A549 (cell line): ENCODE results near the gene TTLL11. TPM values are rescaled to one million over a fixed set of nuclear protein-coding genes. Genes with fewer than 3 reads are reported as not detected.

Source experiments
- ATAC-seq, 2 experiments: fragments of 200-7000 bp in 1 of 2; fragments of >200 bp in 1 of 2; cut with Nextera tagmentation in 1 of 2; cut with Tn5 transposase in 1 of 2; 3 replicates each; pipeline versions ENCODE4 v1.8.0 to v1.9.1; 2018 to 2020; ENCODE audit warnings: mild to moderate bottlenecking in 1 of 2, moderate library complexity in 1 of 2
- CTCF ChIA-PET: fragments of 300-600 bp; sonication (Branson Sonifier 250); formaldehyde crosslinking; extraction: SDS; loops from one replicate; lab custom pipeline; 2021; ENCODE audit warnings: antibody characterized with exemption, inconsistent platforms; lab: Yijun Ruan, JAX
- POLR2A ChIA-PET: fragments of 350-600 bp; formaldehyde crosslinking; extraction: SDS; loops from one replicate; lab custom pipeline; 2021; ENCODE audit warnings: antibody characterized with exemption, inconsistent platforms; lab: Yijun Ruan, JAX
- DNase-seq, 2 experiments: peaks; one replicate each; pipeline versions ENCODE4 v3.0.0 to v3.0.0-alpha.2; 2011 to 2016; ENCODE audit warnings: low read depth in 1 of 2, low spot score in 1 of 2
- FAIRE-seq: peaks from 2 replicates; lab custom pipeline; 2011; peaks lifted over from hg19 to GRCh38; lab: Jason Lieb, UNC
- H3K27ac ChIP-seq, 2 experiments: fragments of >200 bp; sonication (Bioruptor Twin); formaldehyde crosslinking; 3 replicates each; pipeline ENCODE4 v1.5.1; 2016 to 2017
- H3K4me1 ChIP-seq: fragments of >200 bp; sonication (Bioruptor Twin); formaldehyde crosslinking; 3 replicates; pipeline ENCODE4 v1.6.1; 2016
- H3K4me2 ChIP-seq: fragments of >200 bp; sonication (Bioruptor Twin); formaldehyde crosslinking; 3 replicates; pipeline ENCODE4 v1.6.1; 2016
- H3K4me3 ChIP-seq: fragments of >200 bp; sonication (Bioruptor Twin); formaldehyde crosslinking; 3 replicates; pipeline ENCODE4 v1.5.1; 2016
- H3K9me3 ChIP-seq: fragments of >200 bp; sonication (Bioruptor Twin); formaldehyde crosslinking; 3 replicates; pipeline ENCODE4 v1.6.1; 2016
- BHLHE40 ChIP-seq: IDR thresholded peaks from 2 replicates; pipeline ENCODE4 v1.6.1; 2012; ENCODE audit warnings: low read depth, low read length, inconsistent platforms
- CBX2 ChIP-seq: fragments of 200-600 bp; sonication (generic); IDR thresholded peaks from 2 replicates; pipeline ENCODE4 v1.6.1; 2016; ENCODE audit warnings: low read depth, mild to moderate bottlenecking, borderline replicate concordance
- CEBPB ChIP-seq, 2 experiments: fragments of >200 bp in 1 of 2; sonication (Bioruptor Twin) in 1 of 2; formaldehyde crosslinking in 1 of 2; IDR thresholded peaks; 2 replicates each; pipeline ENCODE4 v1.6.1; 2012 to 2016
- CHD4 ChIP-seq: fragments of 200-600 bp; sonication (generic); IDR thresholded peaks from 2 replicates; pipeline ENCODE4 v1.6.1; 2016; ENCODE audit warnings: antibody characterized with exemption, mild to moderate bottlenecking, borderline replicate concordance
- E2F6 ChIP-seq: IDR thresholded peaks from 2 replicates; pipeline ENCODE4 v1.6.1; 2012; ENCODE audit warnings: low read depth, borderline replicate concordance
- EHMT2 ChIP-seq: fragments of 200-600 bp; sonication (generic); IDR thresholded peaks from 2 replicates; pipeline ENCODE4 v1.6.1; 2016; ENCODE audit warnings: antibody characterized with exemption, low read depth, mild to moderate bottlenecking, moderate library complexity
- FOSB ChIP-seq: fragments of 250-450 bp; sonication (Bioruptor Pico); IDR thresholded peaks from 2 replicates; pipeline ENCODE4 v1.5.0; 2020; ENCODE audit warnings: mild to moderate bottlenecking, moderate library complexity
- FOSL2 ChIP-seq, 2 experiments: fragments of 450-650 bp in 1 of 2; fragments of >200 bp in 1 of 2; sonication (Bioruptor Twin) in 1 of 2; formaldehyde crosslinking; IDR thresholded peaks; 2 replicates each; pipeline versions ENCODE4 v1.5.0 to v1.6.1; 2016 to 2020; ENCODE audit warnings: mild to moderate bottlenecking in 1 of 2, moderate library complexity in 1 of 2
- HDAC2 ChIP-seq: fragments of 200-600 bp; sonication (generic); IDR thresholded peaks from 2 replicates; pipeline ENCODE4 v1.6.1; 2016
- HEYL ChIP-seq: fragments of 250-450 bp; sonication (Bioruptor Pico); IDR thresholded peaks from 2 replicates; pipeline ENCODE4 v1.8.0; 2021; ENCODE audit warnings: mild to moderate bottlenecking, moderate library complexity
- HOXB5 ChIP-seq: fragments of 250-450 bp; sonication (Bioruptor Pico); IDR thresholded peaks from 2 replicates; pipeline ENCODE4 v1.5.0; 2020; ENCODE audit warnings: mild to moderate bottlenecking, moderate library complexity
- JUNB ChIP-seq: fragments of >200 bp; sonication (Bioruptor Twin); formaldehyde crosslinking; IDR thresholded peaks from 2 replicates; pipeline ENCODE4 v1.6.1; 2016
- MYC ChIP-seq: IDR thresholded peaks from 2 replicates; pipeline ENCODE4 v1.6.1; 2012; ENCODE audit warnings: mild to moderate bottlenecking, inconsistent platforms, low read length, improper control_type of control experiment, borderline replicate concordance
- NFE2L2 ChIP-seq: fragments of 150-350 bp; conservative IDR thresholded peaks from 2 replicates; pipeline ENCODE4 v1.6.1; 2014; ENCODE audit warnings: low read length
- PHF8 ChIP-seq: fragments of 200-600 bp; sonication (generic); IDR thresholded peaks from 2 replicates; pipeline ENCODE4 v1.6.1; 2016; ENCODE audit warnings: low read depth, mild to moderate bottlenecking, antibody characterized with exemption, moderate library complexity, borderline replicate concordance
- POLR2A ChIP-seq: IDR thresholded peaks from 2 replicates; pipeline ENCODE4 v1.6.1; 2012; ENCODE audit warnings: mild to moderate bottlenecking, low read length
- POLR2AphosphoS2 ChIP-seq: conservative IDR thresholded peaks from 2 replicates; pipeline ENCODE4 v1.6.1; 2012; ENCODE audit warnings: low read length, improper control_type of control experiment, inconsistent platforms
- RCOR1 ChIP-seq: fragments of 150-350 bp; IDR thresholded peaks from 2 replicates; pipeline ENCODE4 v1.6.1; 2014; ENCODE audit warnings: antibody characterized with exemption, low read length, low read depth
- RFX5 ChIP-seq: fragments of 450-650 bp; IDR thresholded peaks from 2 replicates; pipeline ENCODE4 v1.7.1; 2014; ENCODE audit warnings: antibody characterized with exemption, mild to moderate bottlenecking, moderate library complexity
- RNF2 ChIP-seq: fragments of 200-600 bp; sonication (generic); IDR thresholded peaks from 2 replicates; pipeline ENCODE4 v1.6.1; 2016; ENCODE audit warnings: low read depth, mild to moderate bottlenecking, antibody characterized with exemption, moderate library complexity, borderline replicate concordance
- SMC3 ChIP-seq: fragments of >200 bp; sonication (Bioruptor Twin); formaldehyde crosslinking; IDR thresholded peaks from 3 replicates; pipeline ENCODE4 v1.6.1; 2018; ENCODE audit warnings: inconsistent platforms
- TP53 ChIP-seq: fragments of 250-450 bp; sonication (Bioruptor Pico); IDR thresholded peaks from 2 replicates; pipeline ENCODE4 v1.5.0; 2021; ENCODE audit warnings: mild to moderate bottlenecking, moderate library complexity
- ZNF302 ChIP-seq: fragments of 250-450 bp; sonication (Bioruptor Pico); IDR thresholded peaks from 2 replicates; pipeline ENCODE4 v1.9.0; 2021; ENCODE audit warnings: inconsistent platforms, mild to moderate bottlenecking, moderate library complexity
- ZSCAN20 ChIP-seq: fragments of 250-450 bp; sonication (Bioruptor Pico); IDR thresholded peaks from 2 replicates; pipeline ENCODE4 v1.8.0; 2022; ENCODE audit warnings: mild to moderate bottlenecking, moderate library complexity
- WGBS: methylation state at CpG from one replicate; pipeline ENCODE4 v1.1.6; 2017; ENCODE audit errors: missing lambda C conversion rate; 5-methylcytosine and 5-hydroxymethylcytosine counted together
- polyA plus RNA-seq, 4 experiments: library from polyadenylated mRNA; depleted of rRNA in 3 of 4; stranded (reverse); fragments of >200 nt; fragmentation: RNase III in 1 of 4; extraction: RNeasy Plus Mini Kit Qiagen cat#74134 plus additional on column Dnase treatment in 1 of 4; gene quantifications; 2 replicates in 3 of 4; 3 replicates in 1 of 4; pipeline ENCODE4 v1.2.3, GENCODE V29; 2011 to 2017
- TF ChIP-seq, protein P1 (sequence below): fragments of >200 bp; sonication (Bioruptor Twin); formaldehyde crosslinking; IDR thresholded peaks from 3 replicates; pipeline ENCODE4 v1.5.1; 2016

Gene TTLL11
- polyA plus RNA-seq, 2 of the 4 experiments (the other 2 are of a cell fraction), result 1.8 to 2.6 TPM

DNA sequence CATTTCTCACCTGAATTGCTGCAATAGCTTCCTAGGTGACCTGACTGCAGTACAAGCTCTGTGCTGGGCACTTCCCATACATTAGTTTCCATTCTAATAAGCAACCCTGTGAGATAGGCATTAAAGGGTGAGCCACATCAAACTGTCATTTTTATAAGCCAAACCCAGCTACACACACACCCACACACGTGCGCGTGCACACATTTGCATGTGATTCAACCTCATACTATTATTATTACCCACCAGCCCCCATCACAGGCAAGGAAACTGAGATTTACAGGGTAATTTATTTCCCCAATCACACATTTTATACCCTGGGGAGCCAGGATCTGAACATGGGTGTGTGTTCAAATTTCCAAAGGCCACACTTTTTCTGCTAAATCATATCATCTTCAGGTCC is 93.6 kb downstream of the TTLL11 start:
- CTCF ChIA-PET, result interaction anchor here (1.0 to 5.5 kb wide), 8 partner anchors 11 to 454 kb away, joined by 3 to 34 read pairs (median 4); no protein-coding TSS in a partner anchor
- ATAC-seq (no peak), DNase-seq (no peak), FAIRE-seq (no peak)
- POLR2A ChIA-PET, result no interaction called here
- 94% methylated on average over 3 of the region's 3 CpGs for WGBS
- no peak overlapping the region for H3K27ac ChIP-seq
- peaks cover 17% of the 10 kb centered on the region for H3K4me1 ChIP-seq
- no peak overlapping the region for H3K4me2 ChIP-seq
- H3K4me3 ChIP-seq, result no peak overlapping the region
- TF ChIP-seq RNF2 (no peak), MYC (no peak), FOSL2 (IDR thresholded peaks at IDR 0.05) (no peak), FOSL2 (CRISPR knock-in tag; IDR thresholded peaks at IDR 0.05) (no peak), CHD4 (no peak), ZSCAN20 (no peak), JUNB (no peak), BHLHE40 (no peak), EHMT2 (no peak), HDAC2 (no peak), ZNF302 (CRISPR knock-in tag) (no peak), RFX5 (no peak)
- TF ChIP-seq, protein P1, sequence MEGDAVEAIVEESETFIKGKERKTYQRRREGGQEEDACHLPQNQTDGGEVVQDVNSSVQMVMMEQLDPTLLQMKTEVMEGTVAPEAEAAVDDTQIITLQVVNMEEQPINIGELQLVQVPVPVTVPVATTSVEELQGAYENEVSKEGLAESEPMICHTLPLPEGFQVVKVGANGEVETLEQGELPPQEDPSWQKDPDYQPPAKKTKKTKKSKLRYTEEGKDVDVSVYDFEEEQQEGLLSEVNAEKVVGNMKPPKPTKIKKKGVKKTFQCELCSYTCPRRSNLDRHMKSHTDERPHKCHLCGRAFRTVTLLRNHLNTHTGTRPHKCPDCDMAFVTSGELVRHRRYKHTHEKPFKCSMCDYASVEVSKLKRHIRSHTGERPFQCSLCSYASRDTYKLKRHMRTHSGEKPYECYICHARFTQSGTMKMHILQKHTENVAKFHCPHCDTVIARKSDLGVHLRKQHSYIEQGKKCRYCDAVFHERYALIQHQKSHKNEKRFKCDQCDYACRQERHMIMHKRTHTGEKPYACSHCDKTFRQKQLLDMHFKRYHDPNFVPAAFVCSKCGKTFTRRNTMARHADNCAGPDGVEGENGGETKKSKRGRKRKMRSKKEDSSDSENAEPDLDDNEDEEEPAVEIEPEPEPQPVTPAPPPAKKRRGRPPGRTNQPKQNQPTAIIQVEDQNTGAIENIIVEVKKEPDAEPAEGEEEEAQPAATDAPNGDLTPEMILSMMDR, result no peak
- no peaks in the 10 kb centered on the region for H3K9me3 ChIP-seq

- WGBS, result 77% methylated on average over 7 of the region's 7 CpGs
- Histone ChIP-seq H3K4me2 (no peak overlapping the region), H3K27ac (no peak overlapping the region), H3K4me3 (no peak overlapping the region), H3K9me3 (no peaks in the 10 kb centered on the region), H3K4me1 (peaks cover 17% of the 10 kb centered on the region)
- FAIRE-seq (no peak), ATAC-seq (no peak), DNase-seq (no peak)
- ChIA-PET CTCF (interaction anchor here (1.0 to 5.5 kb wide), 9 partner anchors 9 to 453 kb away, joined by 3 to 34 read pairs (median 4); no protein-coding TSS in a partner anchor), POLR2A (no interaction called here)
- peak in 1 of 2 experiments; percentile 16; a peak in 1 of 4 replicates for TF ChIP-seq CEBPB (IDR thresholded peaks at IDR 0.05)
- no peak for TF ChIP-seq FOSB (CRISPR knock-in tag)
Measured at GRCh38 chr9:121998513-121999049, 94.5 kb downstream of the TTLL11 start.

DNA sequence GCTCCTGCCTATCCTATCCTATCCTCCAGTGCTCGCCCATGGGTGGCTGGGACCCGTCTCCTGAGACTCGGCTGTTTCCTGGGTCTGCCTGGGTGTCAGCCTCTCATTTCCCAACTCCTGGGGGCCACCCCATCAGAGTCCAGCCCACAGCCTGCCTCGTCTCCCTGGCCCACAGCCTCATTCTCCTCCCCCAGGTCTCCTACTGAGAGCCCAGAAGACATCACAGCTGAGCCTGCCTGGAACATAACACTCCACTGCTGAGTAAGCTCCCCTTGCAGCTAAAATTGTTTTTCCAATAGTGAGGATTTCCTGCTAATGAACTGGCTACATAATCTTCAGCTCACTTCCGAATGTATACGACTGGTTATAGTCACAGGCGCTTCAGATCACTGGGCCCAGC is 95.3 kb downstream of the TTLL11 start:
- POLR2A ChIA-PET, result no interaction called here
- no peak for ATAC-seq

More for the DNA sequence above, 95.3 kb downstream of the TTLL11 start:
- Histone ChIP-seq H3K9me3 (no peaks in the 10 kb centered on the region), H3K4me3 (no peak overlapping the region), H3K4me2 (no peak overlapping the region)
- 87% methylated on average over 7 of the region's 7 CpGs for WGBS
- FAIRE-seq (no peak), DNase-seq (no peak)
- CTCF ChIA-PET, result interaction anchor here (1.1 to 5.5 kb wide), 13 partner anchors 9 to 452 kb away, joined by 3 to 34 read pairs (median 5); no protein-coding TSS in a partner anchor
- TF ChIP-seq SMC3, result no peak
- no peak for TF ChIP-seq HEYL (CRISPR knock-in tag)
- TF ChIP-seq EHMT2, result no peak
- TF ChIP-seq HOXB5 (CRISPR knock-in tag), result no peak
- no peak for TF ChIP-seq HDAC2
- TF ChIP-seq RCOR1, result no peak
- TF ChIP-seq TP53 (CRISPR knock-in tag), result no peak
- TF ChIP-seq BHLHE40, result no peak
- TF ChIP-seq CBX2, result no peak
- TF ChIP-seq CHD4, result no peak
- no peak for TF ChIP-seq PHF8
- TF ChIP-seq POLR2A, result no peak
- TF ChIP-seq CEBPB (IDR thresholded peaks at IDR 0.05), result no peak
- no peak for TF ChIP-seq NFE2L2
- TF ChIP-seq POLR2AphosphoS2, result no peak
- TF ChIP-seq E2F6, result no peak
- TF ChIP-seq, all 56 proteins: peak for 0
- no peak overlapping the region for H3K27ac ChIP-seq
- H3K4me1 ChIP-seq, result peaks cover 15% of the 10 kb centered on the region
